B cell (primary cell): Measurements from ENCODE around the gene PKIB. TPM values are rescaled to one million over a fixed set of nuclear protein-coding genes. Genes with fewer than 3 reads are reported as not detected.

Experiments used
- ATAC-seq: fragments of 200-7000 bp; cut with Tn5 transposase; one replicate; pipeline ENCODE4 v1.10.0; 2021; ENCODE audit warnings: low read depth, mild to moderate bottlenecking, moderate number of reproducible peaks, moderate library complexity
- CTCF ChIA-PET: fragments of 350-600 bp; sonication (Branson Sonifier 250); formaldehyde crosslinking; loops from one replicate; lab custom pipeline; 2021; ENCODE audit warnings: antibody characterized with exemption, inconsistent platforms; lab: Charles Lee
- POLR2A ChIA-PET: fragments of 350-600 bp; sonication (Branson Sonifier 250); formaldehyde crosslinking; loops from one replicate; lab custom pipeline; 2021; ENCODE audit warnings: antibody characterized with exemption; lab: Charles Lee
- DNase-seq: peaks from one replicate; pipeline ENCODE4 v3.0.0; 2013
- H2AFZ ChIP-seq: 2 replicates; pipeline ENCODE4 v1.6.1; 2012; ENCODE audit warnings: mild to moderate bottlenecking, low read depth, low read length; ENCODE audit not compliant: insufficient read depth, poor library complexity, severe bottlenecking
- H3K27ac ChIP-seq, 2 donors: 1 replicate in 1 of 2; 2 replicates in 1 of 2; pipeline ENCODE4 v1.5.1; 2012 to 2013; ENCODE audit warnings: low read length in 2 of 2, mild to moderate bottlenecking in 2 of 2, moderate library complexity in 1 of 2
- H3K27me3 ChIP-seq, 4 experiments: fragments of 200-600 bp in 1 of 4; sonication (generic) in 1 of 4; replicated peaks in 1 of 4; 1 replicate in 2 of 4; 2 replicates in 2 of 4; pipeline versions ENCODE4 v1.6.1 to v1.7.0; 2013 to 2016; ENCODE audit warnings: low read length in 3 of 4, mild to moderate bottlenecking in 2 of 4, mixed read lengths in 1 of 4, moderate library complexity in 1 of 4; ENCODE audit not compliant: insufficient read depth in 4 of 4, control insufficient read depth in 3 of 4; ENCODE audit errors: control extremely low read depth in 1 of 4
- H3K36me3 ChIP-seq, 2 experiments: replicated peaks in 1 of 2; 1 replicate in 1 of 2; 2 replicates in 1 of 2; pipeline versions ENCODE4 v1.6.1 to v1.7.1; 2013; ENCODE audit warnings: low read length in 1 of 2; ENCODE audit not compliant: insufficient read depth in 2 of 2, control insufficient read depth in 1 of 2; ENCODE audit errors: control extremely low read depth in 1 of 2, extremely low read depth in 1 of 2
- H3K4me1 ChIP-seq, 2 donors: fragments of 200-600 bp in 1 of 2; sonication (generic) in 1 of 2; 1 replicate in 1 of 2; 2 replicates in 1 of 2; pipeline versions ENCODE4 v1.5.1 to v1.6.1; 2013 to 2017; ENCODE audit warnings: low read length in 2 of 2; ENCODE audit not compliant: control insufficient read depth in 2 of 2, insufficient read depth in 2 of 2
- H3K4me2 ChIP-seq: replicated peaks from 2 replicates; pipeline ENCODE3; 2012; ENCODE audit warnings: mild to moderate bottlenecking, low read depth, low read length; ENCODE audit not compliant: poor library complexity, severe bottlenecking
- H3K4me3 ChIP-seq, 5 experiments: fragments of 200-600 bp in 1 of 5; sonication (generic) in 1 of 5; 1 replicate in 3 of 5; 2 replicates in 2 of 5; pipeline versions ENCODE4 v1.5.1 to v1.7.0; 2011 to 2016; ENCODE audit warnings: low read length in 4 of 5, mild to moderate bottlenecking in 4 of 5, low read depth in 2 of 5, control low read depth in 1 of 5, moderate library complexity in 1 of 5; ENCODE audit not compliant: insufficient read depth in 1 of 5; ENCODE audit errors: control extremely low read depth in 1 of 5, extremely low read depth in 1 of 5
- H3K79me2 ChIP-seq: fragments of 200-600 bp; sonication (generic); one replicate; pipeline ENCODE4 v1.6.0; 2016; ENCODE audit warnings: low read length; ENCODE audit not compliant: control insufficient read depth, insufficient read depth
- H3K9ac ChIP-seq: fragments of 200-600 bp; sonication (generic); 2 replicates; pipeline ENCODE4 v1.6.1; 2017; ENCODE audit warnings: mild to moderate bottlenecking, low read length, moderate library complexity
- H3K9me3 ChIP-seq, 3 donors: one replicate each; pipeline versions ENCODE4 v1.6.1 to v1.7.1; 2013; ENCODE audit warnings: low read length in 2 of 3; ENCODE audit not compliant: control insufficient read depth in 2 of 3, insufficient read depth in 1 of 3; ENCODE audit errors: control extremely low read depth in 1 of 3
- H4K20me1 ChIP-seq: 2 replicates; pipeline ENCODE4 v1.6.0; 2012; ENCODE audit warnings: mild to moderate bottlenecking, low read length; ENCODE audit not compliant: insufficient read depth, control insufficient read depth, poor library complexity, severe bottlenecking
- H3K27ac Mint-ChIP-seq: one replicate; pipeline ENCODE4 v1.8.0; 2021; ENCODE audit warnings: mixed read lengths
- H3K27me3 Mint-ChIP-seq: one replicate; pipeline ENCODE4 v1.8.0; 2021; ENCODE audit warnings: mixed read lengths
- H3K4me1 Mint-ChIP-seq: one replicate; pipeline ENCODE4 v1.8.0; 2021; ENCODE audit warnings: mixed read lengths
- H3K4me3 Mint-ChIP-seq: one replicate; pipeline ENCODE4 v1.8.0; 2021; ENCODE audit warnings: mixed read lengths
- H3K9me3 Mint-ChIP-seq: one replicate; pipeline ENCODE4 v1.8.0; 2022; ENCODE audit warnings: mixed read lengths; ENCODE audit not compliant: insufficient read depth
- CTCF ChIP-seq: fragments of 200-600 bp; IDR thresholded peaks from one replicate; pipeline ENCODE4 v1.8.0; 2022; ENCODE audit warnings: antibody characterized with exemption, mild to moderate bottlenecking
- EZH2 ChIP-seq: IDR thresholded peaks from 2 replicates; pipeline ENCODE4 v1.6.1; 2012; ENCODE audit warnings: borderline replicate concordance, low read depth, mild to moderate bottlenecking, moderate library complexity, low read length; ENCODE audit not compliant: insufficient read depth, poor library complexity, severe bottlenecking
- WGBS: methylation state at CpG from one replicate; pipeline ENCODE4 v1.1.5; 2013; ENCODE audit warnings: missing lambda C conversion rate; ENCODE audit not compliant: insufficient coverage; 5-methylcytosine and 5-hydroxymethylcytosine counted together
- intact Hi-C: fragments of 100-400 bp; cut with micrococcal nuclease; formaldehyde crosslinking; loops from one replicate; pipeline ENCODE4 v1.10.0; 2022
- polyA plus RNA-seq: library from polyadenylated mRNA; depleted of rRNA; stranded (reverse); fragments of >200 nt; gene quantifications from 2 replicates; pipeline ENCODE4 v1.2.3, GENCODE V29; 2012
- total RNA-seq, 2 donors: library from RNA; stranded (reverse); fragments of 120-200 nt in 1 of 2; gene quantifications; 1 replicate in 1 of 2; 2 replicates in 1 of 2; pipeline versions ENCODE4 v1.2.3 to v1.2.4, GENCODE V29; 2013 to 2022

Gene PKIB
- total and polyA plus RNA-seq, 2 donors (not counting 1 experiment from before 2014, with no cell fraction given) = 0.27 to 1.2 TPM

DNA sequence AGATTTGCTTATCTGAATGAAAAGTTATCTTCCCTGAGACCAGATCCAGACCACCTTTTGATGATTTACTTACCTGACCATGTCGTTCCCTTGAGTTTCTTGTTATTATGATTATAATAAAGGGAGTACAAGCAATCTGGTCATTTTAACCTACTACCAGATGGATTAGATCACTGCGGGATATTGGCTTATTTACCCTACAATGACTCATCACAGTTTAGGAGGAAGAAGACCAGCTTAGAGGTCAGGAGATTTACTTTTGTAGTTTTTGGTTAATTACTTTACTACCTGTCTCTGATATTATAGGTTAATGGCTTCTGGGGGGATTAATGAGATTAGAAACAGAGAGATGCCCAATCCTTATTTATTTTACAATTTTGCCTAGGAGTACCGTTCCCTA is 10.7 kb downstream of the PKIB start:
- no peak overlapping the region for H3K4me2 ChIP-seq
- DNase-seq (no peak), ATAC-seq (no peak)
- H3K9me3 ChIP-seq = no peaks in the 10 kb centered on the region
- ChIA-PET CTCF (no interaction called here), POLR2A (no interaction called here)
- no peak overlapping the region for H3K9ac ChIP-seq
- Mint-ChIP-seq H3K4me1 (no peaks in the 10 kb centered on the region), H3K27ac (no peak overlapping the region), H3K4me3 (no peak overlapping the region), H3K9me3 (no peaks in the 10 kb centered on the region), H3K27me3 (peaks cover 17% of the 10 kb centered on the region)
- no peak overlapping the region for H3K4me3 ChIP-seq
- no peak overlapping the region for H3K27ac ChIP-seq
- no peaks in the 10 kb centered on the region for H3K79me2 ChIP-seq
- H4K20me1 ChIP-seq = no peaks in the 10 kb centered on the region
- H3K4me1 ChIP-seq = no peaks in the 10 kb centered on the region
- no peaks in the 10 kb centered on the region for H3K36me3 ChIP-seq
- peaks cover 0 to 2% (median 0%) of the 10 kb centered on the region in 4 experiments for H3K27me3 ChIP-seq
- intact Hi-C loops = no loop called here
- H2AFZ ChIP-seq = no peak overlapping the region
- WGBS = no CpG with 5 or more reads among the region's 3 CpGs
- TF ChIP-seq EZH2 (no peak), CTCF (no peak)

DNA sequence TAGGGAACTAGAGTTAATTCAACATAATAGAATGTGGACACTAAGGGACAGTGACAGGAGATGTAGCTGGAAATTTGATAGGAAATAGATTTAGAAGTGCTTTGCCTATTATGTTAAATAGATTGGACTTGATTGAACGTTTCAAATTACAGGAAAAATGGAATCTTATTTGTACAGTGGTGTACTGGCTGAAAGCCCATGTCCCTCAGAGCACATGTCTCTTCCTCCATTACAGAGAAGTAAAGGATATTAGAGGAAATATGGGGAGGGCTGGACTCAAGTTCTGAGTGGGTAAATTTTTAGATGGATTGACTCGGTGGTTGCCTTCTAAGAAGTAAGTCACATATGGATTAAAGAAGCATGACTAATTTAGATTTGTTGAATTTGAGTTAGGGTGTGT is 11.4 kb downstream of the PKIB start:
- TF ChIP-seq CTCF (no peak), EZH2 (no peak)
- Histone ChIP-seq H3K27ac (no peak overlapping the region), H2AFZ (no peak overlapping the region), H3K4me1 (no peaks in the 10 kb centered on the region), H3K9ac (no peak overlapping the region), H3K27me3 (peaks cover 0 to 2% (median 0%) of the 10 kb centered on the region in 4 experiments), H3K9me3 (no peaks in the 10 kb centered on the region), H4K20me1 (no peaks in the 10 kb centered on the region), H3K4me2 (no peak overlapping the region), H3K4me3 (no peak overlapping the region), H3K79me2 (no peaks in the 10 kb centered on the region), H3K36me3 (no peaks in the 10 kb centered on the region)
- H3K27me3 Mint-ChIP-seq = peaks cover 13% of the 10 kb centered on the region
- no peak overlapping the region for H3K4me3 Mint-ChIP-seq
- no peaks in the 10 kb centered on the region for H3K4me1 Mint-ChIP-seq
- no peaks in the 10 kb centered on the region for H3K9me3 Mint-ChIP-seq
- WGBS = 88% methylated on average over 1 of the region's 2 CpGs
- intact Hi-C loops = no loop called here
- ATAC-seq = no peak
- ChIA-PET CTCF (no interaction called here), POLR2A (no interaction called here)
- no peak overlapping the region for H3K27ac Mint-ChIP-seq
- no peak for DNase-seq
